Psoas muscle (tissue), 8 donors: ENCODE measurements around the gene RIC8A. TPM values are rescaled to one million over a fixed set of nuclear protein-coding genes. Genes with fewer than 3 reads are reported as not detected.

Source experiments
- ATAC-seq, 4 donors: fragments of 200-7000 bp; cut with Tn5 transposase; one replicate each; pipeline ENCODE4 v1.9.1; 2020; ENCODE audit warnings: moderate library complexity in 3 of 4, mild to moderate bottlenecking in 2 of 4
- DNase-seq, 2 donors: peaks; one replicate each; pipeline ENCODE4 v3.0.0-alpha.2; 2020
- H3K27ac ChIP-seq: fragments of 200-600 bp; one replicate; pipeline ENCODE4 v1.8.0; 2022
- H3K27me3 ChIP-seq, 3 donors: fragments of 200-600 bp in 1 of 3; one replicate each; pipeline versions ENCODE4 v1.6.1 to v1.8.0; 2013 to 2022; ENCODE audit warnings: low read length in 2 of 3, mild to moderate bottlenecking in 2 of 3, moderate library complexity in 1 of 3; ENCODE audit not compliant: insufficient read depth in 3 of 3
- H3K36me3 ChIP-seq, 2 donors: fragments of 200-600 bp in 1 of 2; one replicate each; pipeline versions ENCODE4 v1.6.1 to v1.8.0; 2013 to 2022; ENCODE audit warnings: low read depth in 1 of 2, mild to moderate bottlenecking in 1 of 2, moderate library complexity in 1 of 2; ENCODE audit not compliant: insufficient read depth in 1 of 2
- H3K4me1 ChIP-seq: fragments of 200-600 bp; one replicate; pipeline ENCODE4 v1.8.0; 2022
- H3K4me3 ChIP-seq: fragments of 200-600 bp; one replicate; pipeline ENCODE4 v1.8.0; 2022; ENCODE audit warnings: mild to moderate bottlenecking
- H3K9me3 ChIP-seq: fragments of 200-600 bp; one replicate; pipeline ENCODE4 v1.8.0; 2022
- CTCF ChIP-seq: fragments of 200-600 bp; IDR thresholded peaks from one replicate; pipeline ENCODE4 v1.8.0; 2022; ENCODE audit warnings: antibody characterized with exemption
- WGBS, 3 donors: extraction: QIAGEN DNeasy Blood & Tissue Kit; methylation state at CpG; one replicate each; pipeline versions ENCODE4 v1.1.6 to v1.1.7; 2013; 5-methylcytosine and 5-hydroxymethylcytosine counted together
- intact Hi-C, 2 donors: fragments of 100-400 bp; cut with DNase I; formaldehyde crosslinking; loops; one replicate each; pipeline versions ENCODE4 v1.11.0 to v1.14.2; 2022
- polyA plus RNA-seq, 3 donors: library from polyadenylated mRNA; stranded (reverse); fragments of 200-250 nt; gene quantifications; one replicate each; pipeline ENCODE4 v1.2.3, GENCODE V29; 2013
- total RNA-seq, 4 donors: library from RNA; stranded (reverse); fragmentation: NEBNext Ultra II Directional in 2 of 4; extraction: Animal tissue kit (Norgen Biotek cat#: 25700) in 2 of 4; gene quantifications; one replicate each; pipeline versions ENCODE4 v1.2.1 to v1.2.4, GENCODE V29; 2021 to 2023
- donor health status: healthy with polysubstance abuse.
- donor health status: DM: no; HTN: no; CAD: no; lungs with moderate emphysema.
- donor health status: Bipolar disorder and iron deficiency.
- donor health status: healthy.
- donor health status: DM: yes; HTN: yes; CAD: no.
- donor health status: DM: no; HTN: no; CAD: no.
- donor health status: DM: no; HTN: no; CAD: no.
- donor health status: DM: yes; HTN: yes; CAD: no.

RIC8A gene
- total and polyA plus RNA-seq, 7 donors, result 30.2 to 66.9 (median 39.9) TPM

- Histone ChIP-seq H3K4me3 (no peak overlapping the region), H3K4me1 (peaks cover 10% of the 10 kb centered on the region), H3K36me3 (peaks cover 0 to 54% of the 10 kb centered on the region in 2 donors), H3K27me3 (no peaks in the 10 kb centered on the region), H3K9me3 (no peaks in the 10 kb centered on the region), H3K27ac (no peak overlapping the region)
- TF ChIP-seq CTCF, result no peak
- ATAC-seq, result no peak
- 68 to 80% (median 75%) methylated on average over 15 of the region's 15 CpGs for WGBS, 3 donors
- no peak for DNase-seq
- intact Hi-C loops, result loop anchor here (5.0 to 10.0 kb wide), 2 partner anchors 35 to 303 kb away; partner anchors contain the start of genes PSMD13 (in 1 of the 2), RNH1 (in 1 of the 2) and SIRT3 (in 1 of the 2)
These were observed 5.5 kb upstream of the RIC8A start for GRCh38 chr11:201966-202365.

- 75 to 87% (median 79%) methylated on average over 8 of the region's 8 CpGs for WGBS, 3 donors
- H3K27ac ChIP-seq, result no peak overlapping the region
- TF ChIP-seq CTCF, result no peak
- intact Hi-C loops, result loop anchor here (5.0 to 10.0 kb wide), 2 partner anchors 35 to 302 kb away; partner anchors contain the start of genes PSMD13 (in 1 of the 2), RNH1 (in 1 of the 2) and SIRT3 (in 1 of the 2)
- DNase-seq (no peak), ATAC-seq (no peak)
- H3K4me1 ChIP-seq, result peaks cover 10% of the 10 kb centered on the region
- no peak overlapping the region for H3K4me3 ChIP-seq
- H3K27me3 ChIP-seq, result no peaks in the 10 kb centered on the region
- H3K9me3 ChIP-seq, result no peaks in the 10 kb centered on the region
- peaks cover 0 to 54% of the 10 kb centered on the region in 2 donors for H3K36me3 ChIP-seq
These were observed 5.0 kb upstream of the RIC8A start for GRCh38 chr11:202490-202889.

- TF ChIP-seq CTCF, result no peak
- H3K36me3 ChIP-seq, result peaks cover 0 to 54% of the 10 kb centered on the region in 2 donors
- no peaks in the 10 kb centered on the region for H3K9me3 ChIP-seq
- 82 to 88% (median 88%) methylated on average over 7 of the region's 7 CpGs for WGBS, 3 donors
- ATAC-seq (no peak), DNase-seq (no peak)
- peaks cover 10% of the 10 kb centered on the region for H3K4me1 ChIP-seq
- no peak overlapping the region for H3K4me3 ChIP-seq
- intact Hi-C loops, result loop anchor here (5.0 to 10.0 kb wide), 2 partner anchors 34 to 302 kb away; partner anchors contain the start of genes PSMD13 (in 1 of the 2), RNH1 (in 1 of the 2) and SIRT3 (in 1 of the 2)
- H3K27me3 ChIP-seq, result no peaks in the 10 kb centered on the region
- H3K27ac ChIP-seq, result peak overlapping the region; percentile 36
These were observed 4.2 kb upstream of the RIC8A start for GRCh38 chr11:203056-203944.

DNA sequence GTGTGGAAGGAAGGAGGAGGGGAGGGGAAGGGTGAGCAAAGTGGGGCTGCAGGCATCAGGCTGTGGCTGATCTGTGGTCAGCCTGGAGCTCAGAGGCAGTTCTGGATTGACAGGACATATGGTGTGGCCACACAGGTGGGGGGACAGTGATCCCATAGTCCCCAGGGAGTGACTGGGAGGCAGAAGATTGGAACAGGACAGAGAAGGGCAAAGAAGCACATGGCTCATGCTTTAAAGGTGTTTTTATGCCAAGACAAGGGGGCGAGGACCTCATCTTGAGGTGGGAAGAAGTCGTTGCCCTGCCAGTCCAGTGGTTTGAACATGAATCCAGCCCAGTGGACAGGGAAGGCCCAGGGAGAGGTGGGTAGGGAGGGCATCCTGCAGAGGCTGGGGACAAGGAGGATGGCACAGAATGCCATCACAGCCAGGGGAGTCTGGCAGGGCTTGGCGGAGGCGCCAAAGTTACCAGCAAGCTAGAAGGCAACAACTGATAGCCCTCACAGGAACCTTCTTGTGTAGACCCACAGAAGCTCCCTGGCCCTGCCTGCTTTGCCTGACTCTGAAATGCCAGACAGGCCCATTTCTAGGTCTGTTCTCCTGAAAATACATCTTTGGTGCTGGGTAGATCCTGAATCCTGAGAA lies 3.4 kb upstream of the RIC8A start:
- no peaks in the 10 kb centered on the region for H3K9me3 ChIP-seq
- intact Hi-C loops, result loop anchor here (5.0 to 10.0 kb wide), 2 partner anchors 33 to 301 kb away; partner anchors contain the start of genes PSMD13 (in 1 of the 2), RNH1 (in 1 of the 2) and SIRT3 (in 1 of the 2)
- peak overlapping the region; percentile 36 for H3K27ac ChIP-seq
- no peak overlapping the region for H3K4me3 ChIP-seq
- DNase-seq (no peak), ATAC-seq (no peak)
- TF ChIP-seq CTCF, result no peak
- no peaks in the 10 kb centered on the region for H3K27me3 ChIP-seq
- H3K4me1 ChIP-seq, result peaks cover 10% of the 10 kb centered on the region
- WGBS, 3 donors, result 80 to 86% (median 81%) methylated on average over 4 of the region's 4 CpGs
- H3K36me3 ChIP-seq, result peaks cover 0 to 54% of the 10 kb centered on the region in 2 donors
